B cell (primary cell): ENCODE measurements around the gene TRMT2A.

ENCODE experiments used
- EZH2 ChIP-seq: IDR thresholded peaks from 2 replicates; pipeline ENCODE4 v1.6.1; 2012; ENCODE audit warnings: borderline replicate concordance, low read depth, mild to moderate bottlenecking, moderate library complexity, low read length; ENCODE audit not compliant: insufficient read depth, poor library complexity, severe bottlenecking
- TF ChIP-seq, protein P1 (sequence below): fragments of 200-600 bp; IDR thresholded peaks from one replicate; pipeline ENCODE4 v1.8.0; 2022; ENCODE audit warnings: antibody characterized with exemption, mild to moderate bottlenecking

DNA sequence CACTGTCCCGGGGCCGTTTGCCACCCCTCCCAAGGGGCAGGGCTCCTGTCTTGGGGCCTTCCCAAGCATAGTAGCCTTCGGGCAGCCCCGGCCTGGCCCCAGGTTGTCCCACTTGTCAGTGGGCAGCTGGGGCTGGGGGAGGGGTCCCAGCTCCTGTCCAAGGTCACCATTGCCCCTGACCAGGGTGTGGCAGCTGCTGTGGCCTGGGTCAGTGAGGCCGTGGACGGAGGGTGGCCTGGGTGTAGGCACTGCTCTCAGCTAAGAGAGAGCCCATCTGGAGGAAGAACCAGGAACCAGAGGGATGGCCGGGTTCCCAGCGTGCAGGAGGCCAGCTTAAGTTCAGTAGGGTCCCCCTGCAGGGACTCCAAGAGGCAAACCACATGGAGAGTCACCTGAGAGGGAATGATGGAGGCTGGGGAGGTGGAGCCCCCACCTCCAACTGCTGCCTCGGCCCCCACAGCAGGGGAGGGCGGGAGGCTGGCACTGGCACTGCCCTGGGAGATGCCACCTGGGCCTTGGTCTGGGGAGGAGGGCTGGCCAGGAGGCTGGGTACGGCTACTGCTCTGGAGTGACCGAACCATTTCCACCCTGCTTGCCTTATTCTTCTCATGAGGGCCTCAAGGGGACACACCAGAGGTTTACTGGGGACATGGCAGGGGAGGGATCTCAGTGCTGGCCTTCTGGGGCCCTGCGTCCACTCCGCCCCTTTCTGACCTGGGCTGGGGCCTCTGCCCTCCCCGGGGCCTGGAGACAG is 40.6 kb upstream of the TRMT2A start:
- TF ChIP-seq, protein P1, sequence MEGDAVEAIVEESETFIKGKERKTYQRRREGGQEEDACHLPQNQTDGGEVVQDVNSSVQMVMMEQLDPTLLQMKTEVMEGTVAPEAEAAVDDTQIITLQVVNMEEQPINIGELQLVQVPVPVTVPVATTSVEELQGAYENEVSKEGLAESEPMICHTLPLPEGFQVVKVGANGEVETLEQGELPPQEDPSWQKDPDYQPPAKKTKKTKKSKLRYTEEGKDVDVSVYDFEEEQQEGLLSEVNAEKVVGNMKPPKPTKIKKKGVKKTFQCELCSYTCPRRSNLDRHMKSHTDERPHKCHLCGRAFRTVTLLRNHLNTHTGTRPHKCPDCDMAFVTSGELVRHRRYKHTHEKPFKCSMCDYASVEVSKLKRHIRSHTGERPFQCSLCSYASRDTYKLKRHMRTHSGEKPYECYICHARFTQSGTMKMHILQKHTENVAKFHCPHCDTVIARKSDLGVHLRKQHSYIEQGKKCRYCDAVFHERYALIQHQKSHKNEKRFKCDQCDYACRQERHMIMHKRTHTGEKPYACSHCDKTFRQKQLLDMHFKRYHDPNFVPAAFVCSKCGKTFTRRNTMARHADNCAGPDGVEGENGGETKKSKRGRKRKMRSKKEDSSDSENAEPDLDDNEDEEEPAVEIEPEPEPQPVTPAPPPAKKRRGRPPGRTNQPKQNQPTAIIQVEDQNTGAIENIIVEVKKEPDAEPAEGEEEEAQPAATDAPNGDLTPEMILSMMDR, result no peak
- no peak for TF ChIP-seq EZH2
